Stimulated activated CD4-positive, alpha-beta T cell treated with anti-CD3 and anti-CD28 coated beads, Interleukin-2, amount 100 ng/mL, for 4 hours (primary cell): ENCODE results near the gene PLIN4.
A peak's percentile ranks its signal among the peaks of the same experiment; 100 is the strongest.
"Not testable (repeated sequence)": the region's sequence is repeated elsewhere in the genome, so short reads cannot be mapped to it uniquely, and the experiment has no call there.

Source experiments
- DNase-seq: peaks from one replicate; pipeline ENCODE4 v3.0.0-alpha.2; 2020; ENCODE audit warnings: low read depth

Gene PLIN4

GRCh38 chr19:4518345-4519171, at the start of gene PLIN4:
PLIN4 (minus strand) TSS chr19:4518486; CDS start chr19:4518272, 214 bp downstream.
- no peak for DNase-seq

- DNase-seq, result peak; percentile 18
Measured at GRCh38 chr19:4567584-4568071, 49.3 kb upstream of the PLIN4 start.

- DNase-seq, result no peak
Measured at GRCh38 chr19:4566402-4567051, 48.2 kb upstream of the PLIN4 start.

GRCh38 chr19:4563562-4563961, 45.3 kb upstream of the PLIN4 start:
- not testable (repeated sequence) for DNase-seq

- not testable (repeated sequence) for DNase-seq
Measured at GRCh38 chr19:4562085-4562484, 43.8 kb upstream of the PLIN4 start.

GRCh38 chr19:4559569-4559968, 41.3 kb upstream of the PLIN4 start, which contains the start of gene SEMA6B:
SEMA6B (minus strand) TSS chr19:4559684; CDS start chr19:4558457, 1,227 bp downstream.
- no peak for DNase-seq

GRCh38 chr19:4557971-4558941, 40.0 kb upstream of the PLIN4 start:
- no peak for DNase-seq

GRCh38 chr19:4557144-4557970, 39.1 kb upstream of the PLIN4 start:
- no peak for DNase-seq

GRCh38 chr19:4556597-4557127, 38.4 kb upstream of the PLIN4 start:
- no peak for DNase-seq

GRCh38 chr19:4555657-4556561, 37.6 kb upstream of the PLIN4 start:
- no peak for DNase-seq

GRCh38 chr19:4554717-4555116, 36.4 kb upstream of the PLIN4 start:
- DNase-seq, result no peak

- DNase-seq, result no peak
Measured at GRCh38 chr19:4553775-4554174, 35.5 kb upstream of the PLIN4 start.

- DNase-seq, result no peak
Measured at GRCh38 chr19:4553092-4553695, 34.9 kb upstream of the PLIN4 start.

- DNase-seq, result no peak
Measured at GRCh38 chr19:4552525-4552819, 34.2 kb upstream of the PLIN4 start.

- DNase-seq, result no peak
Measured at GRCh38 chr19:4550479-4551050, 32.3 kb upstream of the PLIN4 start.

GRCh38 chr19:4550018-4550417, 31.7 kb upstream of the PLIN4 start:
- DNase-seq, result no peak

- DNase-seq, result no peak
Measured at GRCh38 chr19:4548238-4548584, 29.9 kb upstream of the PLIN4 start.

GRCh38 chr19:4547303-4548237, 29.3 kb upstream of the PLIN4 start:
- DNase-seq, result no peak
